GM23338 (cell line): ENCODE data around the gene ETV4. TPM values are rescaled to one million over a fixed set of nuclear protein-coding genes. Genes with fewer than 3 reads are reported as not detected.
A peak's percentile ranks its signal among the peaks of the same experiment; 100 is the strongest.

ENCODE experiments used
- ATAC-seq: fragments of 200-7000 bp; cut with Tn5 transposase; 3 replicates; pipeline ENCODE4 v1.9.1; 2020
- DNase-seq: peaks from one replicate; pipeline ENCODE4 v3.0.0-alpha.2; 2015; ENCODE audit warnings: low spot score
- H2AFZ ChIP-seq: fragments of 200-600 bp; sonication (generic); 2 replicates; pipeline ENCODE4 v1.8.0; 2016; ENCODE audit warnings: antibody characterized with exemption, mild to moderate bottlenecking, moderate library complexity
- H3F3A ChIP-seq: fragments of 200-600 bp; sonication (generic); replicated peaks from 2 replicates; pipeline ENCODE4 v1.8.0; 2017; ENCODE audit warnings: antibody characterized with exemption, mixed run types, low read depth
- H3K27ac ChIP-seq: fragments of 200-600 bp; sonication (generic); 2 replicates; pipeline ENCODE4 v1.6.1; 2016; ENCODE audit warnings: low read depth
- H3K27me3 ChIP-seq: fragments of 200-600 bp; sonication (generic); 2 replicates; pipeline ENCODE4 v1.8.0; 2016; ENCODE audit warnings: mild to moderate bottlenecking, mixed run types, moderate library complexity; ENCODE audit not compliant: insufficient read depth
- H3K36me3 ChIP-seq: fragments of 200-600 bp; sonication (generic); 2 replicates; pipeline ENCODE4 v1.8.0; 2016; ENCODE audit warnings: mild to moderate bottlenecking; ENCODE audit not compliant: insufficient read depth
- H3K4me1 ChIP-seq: fragments of 200-600 bp; sonication (generic); 2 replicates; pipeline ENCODE4 v1.8.0; 2016; ENCODE audit warnings: mild to moderate bottlenecking, moderate library complexity; ENCODE audit not compliant: insufficient read depth
- H3K4me2 ChIP-seq: fragments of 200-600 bp; sonication (generic); 2 replicates; pipeline ENCODE4 v1.7.1; 2017; ENCODE audit warnings: mixed run types
- H3K4me3 ChIP-seq: fragments of 200-600 bp; sonication (generic); 2 replicates; pipeline ENCODE4 v1.6.1; 2016; ENCODE audit warnings: mixed run types
- H3K79me2 ChIP-seq: fragments of 200-600 bp; sonication (generic); replicated peaks from 2 replicates; pipeline ENCODE4 v1.8.0; 2017; ENCODE audit warnings: mild to moderate bottlenecking; ENCODE audit not compliant: insufficient read depth
- H3K9me2 ChIP-seq: fragments of 200-600 bp; sonication (generic); 2 replicates; pipeline ENCODE4 v1.8.0; 2017; ENCODE audit not compliant: insufficient read depth
- H4K20me1 ChIP-seq: fragments of 200-600 bp; sonication (generic); replicated peaks from 2 replicates; pipeline ENCODE4 v1.8.0; 2017; ENCODE audit warnings: mild to moderate bottlenecking; ENCODE audit not compliant: insufficient read depth
- H3K27ac Mint-ChIP-seq: 2 replicates; pipeline ENCODE4 v1.8.0; 2020; ENCODE audit warnings: inconsistent platforms, mild to moderate bottlenecking, moderate library complexity, mixed read lengths
- H3K27me3 Mint-ChIP-seq: 3 replicates; pipeline ENCODE4 v1.8.0; 2022; ENCODE audit warnings: low read depth, mild to moderate bottlenecking, moderate library complexity, mixed read lengths, inconsistent platforms; ENCODE audit not compliant: insufficient read depth, poor library complexity
- H3K36me3 Mint-ChIP-seq: 3 replicates; pipeline ENCODE4 v1.8.0; 2021; ENCODE audit warnings: low read depth, mild to moderate bottlenecking, inconsistent platforms, moderate library complexity, mixed read lengths
- H3K4me1 Mint-ChIP-seq: 3 replicates; pipeline ENCODE4 v1.8.0; 2020; ENCODE audit warnings: mild to moderate bottlenecking, inconsistent platforms, mixed read lengths
- H3K4me3 Mint-ChIP-seq: 3 replicates; pipeline ENCODE4 v1.8.0; 2021; ENCODE audit warnings: moderate library complexity, mild to moderate bottlenecking, inconsistent platforms, mixed read lengths
- H3K9me3 Mint-ChIP-seq: 3 replicates; pipeline ENCODE4 v1.8.0; 2020; ENCODE audit warnings: moderate library complexity, mild to moderate bottlenecking, inconsistent platforms, mixed read lengths
- EZH2 ChIP-seq: fragments of 200-600 bp; sonication (generic); IDR thresholded peaks from one replicate; pipeline ENCODE4 v1.8.0; 2017; ENCODE audit warnings: antibody characterized with exemption, mild to moderate bottlenecking, low read depth; ENCODE audit not compliant: unreplicated experiment
- NANOG ChIP-seq: IDR thresholded peaks from 2 replicates; pipeline ENCODE4 v1.6.1; 2016; ENCODE audit warnings: antibody characterized with exemption, borderline replicate concordance
- POLR2AphosphoS5 ChIP-seq: IDR thresholded peaks from 2 replicates; pipeline ENCODE4 v1.6.1; 2016; ENCODE audit warnings: antibody characterized with exemption, low read depth
- ZNF462 ChIP-seq: fragments of 250-450 bp; sonication (Bioruptor Pico); IDR thresholded peaks from 2 replicates; pipeline ENCODE4 v1.5.0; 2020; ENCODE audit warnings: mild to moderate bottlenecking, moderate library complexity
- polyA plus RNA-seq: library from polyadenylated mRNA; unstranded; fragments of >200 nt; fragmentation: Nextera tagmentation; extraction: Ambion mirVana; gene quantifications from 2 replicates; pipeline ENCODE4 v1.2.1, GENCODE V29; 2016
- total RNA-seq: library from RNA; depleted of rRNA; stranded (reverse); fragments of >200 nt; shearing (Covaris generic); gene quantifications from 2 replicates; pipeline ENCODE4 v1.2.3, GENCODE V29; 2014
- TF ChIP-seq, protein P1 (sequence below): IDR thresholded peaks from 2 replicates; pipeline ENCODE4 v1.6.1; 2016; ENCODE audit warnings: antibody characterized with exemption
- TF ChIP-seq, protein P2 (sequence below), 2 experiments: fragments of 200-600 bp in 1 of 2; sonication (generic) in 1 of 2; conservative IDR thresholded peaks; 2 replicates each; pipeline versions ENCODE4 v1.5.1 to v1.6.1; 2016 to 2017; ENCODE audit warnings: antibody characterized with exemption in 2 of 2, low read depth in 2 of 2, mild to moderate bottlenecking in 2 of 2, moderate library complexity in 1 of 2

The ETV4 gene
- total and polyA plus RNA-seq, 2 experiments from 2014 or later = 97.2 to 149 TPM

GRCh38 chr17:43576563-43577229 lies 30.6 kb upstream of the ETV4 start:
- Histone ChIP-seq H3K27me3 (no peaks in the 10 kb centered on the region), H3K4me3 (peak overlapping the region; percentile 35; the same call in 1 of the 2 replicates), H3K27ac (no peak overlapping the region), H3F3A (0 out of 2 replicates have a peak, but pooled peaks cover 4% of the 10 kb centered on the region), H4K20me1 (no peaks in the 10 kb centered on the region), H2AFZ (peak overlapping the region; percentile 70; the same call in 1 of the 2 replicates), H3K4me1 (peaks cover 35% of the 10 kb centered on the region), H3K36me3 (no peaks in the 10 kb centered on the region), H3K9me2 (no peaks in the 10 kb centered on the region), H3K4me2 (peak overlapping the region; percentile 74), H3K79me2 (no peaks in the 10 kb centered on the region)
- DNase-seq (peak; percentile 93), ATAC-seq (peak; percentile 89)
- peaks cover 16% of the 10 kb centered on the region for H3K27me3 Mint-ChIP-seq
- H3K4me3 Mint-ChIP-seq = peak overlapping the region; percentile 62
- H3K27ac Mint-ChIP-seq = peak overlapping the region; percentile 72; the same call in 1 of the 2 replicates
- no peaks in the 10 kb centered on the region for H3K36me3 Mint-ChIP-seq
- H3K9me3 Mint-ChIP-seq = no peaks in the 10 kb centered on the region
- H3K4me1 Mint-ChIP-seq = peaks cover 37% of the 10 kb centered on the region
- TF ChIP-seq ZNF462 = no peak
- TF ChIP-seq EZH2 = no peak
- no peak for TF ChIP-seq NANOG
- TF ChIP-seq, protein P1, sequence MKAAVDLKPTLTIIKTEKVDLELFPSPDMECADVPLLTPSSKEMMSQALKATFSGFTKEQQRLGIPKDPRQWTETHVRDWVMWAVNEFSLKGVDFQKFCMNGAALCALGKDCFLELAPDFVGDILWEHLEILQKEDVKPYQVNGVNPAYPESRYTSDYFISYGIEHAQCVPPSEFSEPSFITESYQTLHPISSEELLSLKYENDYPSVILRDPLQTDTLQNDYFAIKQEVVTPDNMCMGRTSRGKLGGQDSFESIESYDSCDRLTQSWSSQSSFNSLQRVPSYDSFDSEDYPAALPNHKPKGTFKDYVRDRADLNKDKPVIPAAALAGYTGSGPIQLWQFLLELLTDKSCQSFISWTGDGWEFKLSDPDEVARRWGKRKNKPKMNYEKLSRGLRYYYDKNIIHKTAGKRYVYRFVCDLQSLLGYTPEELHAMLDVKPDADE = no peak
- no peak for TF ChIP-seq POLR2AphosphoS5
- TF ChIP-seq, protein P2, sequence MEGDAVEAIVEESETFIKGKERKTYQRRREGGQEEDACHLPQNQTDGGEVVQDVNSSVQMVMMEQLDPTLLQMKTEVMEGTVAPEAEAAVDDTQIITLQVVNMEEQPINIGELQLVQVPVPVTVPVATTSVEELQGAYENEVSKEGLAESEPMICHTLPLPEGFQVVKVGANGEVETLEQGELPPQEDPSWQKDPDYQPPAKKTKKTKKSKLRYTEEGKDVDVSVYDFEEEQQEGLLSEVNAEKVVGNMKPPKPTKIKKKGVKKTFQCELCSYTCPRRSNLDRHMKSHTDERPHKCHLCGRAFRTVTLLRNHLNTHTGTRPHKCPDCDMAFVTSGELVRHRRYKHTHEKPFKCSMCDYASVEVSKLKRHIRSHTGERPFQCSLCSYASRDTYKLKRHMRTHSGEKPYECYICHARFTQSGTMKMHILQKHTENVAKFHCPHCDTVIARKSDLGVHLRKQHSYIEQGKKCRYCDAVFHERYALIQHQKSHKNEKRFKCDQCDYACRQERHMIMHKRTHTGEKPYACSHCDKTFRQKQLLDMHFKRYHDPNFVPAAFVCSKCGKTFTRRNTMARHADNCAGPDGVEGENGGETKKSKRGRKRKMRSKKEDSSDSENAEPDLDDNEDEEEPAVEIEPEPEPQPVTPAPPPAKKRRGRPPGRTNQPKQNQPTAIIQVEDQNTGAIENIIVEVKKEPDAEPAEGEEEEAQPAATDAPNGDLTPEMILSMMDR (conservative IDR thresholded peaks at IDR 0.05; ENCODE audit: low read depth in 2 of 2) = peak; percentile 89 to 92
